Tibial nerve (tissue), 4 donors: ENCODE measurements around the gene AUTS2.

Source experiments
- CTCF ChIP-seq, 5 experiments: fragments of 200-600 bp in 3 of 5; fragments of 450-650 bp in 2 of 5; sonication (generic) in 3 of 5; IDR thresholded peaks; one replicate each; pipeline ENCODE4 v1.5.1; 2016 to 2019; ENCODE audit warnings: antibody characterized with exemption in 5 of 5, mild to moderate bottlenecking in 3 of 5, moderate library complexity in 2 of 5
- EP300 ChIP-seq, 2 donors: sonication (generic); formaldehyde crosslinking; IDR thresholded peaks; one replicate each; pipeline ENCODE4 v1.6.1; 2017; ENCODE audit warnings: antibody characterized with exemption in 2 of 2, mild to moderate bottlenecking in 1 of 2
- POLR2A ChIP-seq, 2 donors: fragments of 450-650 bp; IDR thresholded peaks; one replicate each; pipeline ENCODE4 v1.6.1; 2017; ENCODE audit warnings: antibody characterized with exemption in 2 of 2, mild to moderate bottlenecking in 2 of 2, moderate library complexity in 2 of 2

- no peak for TF ChIP-seq CTCF (IDR thresholded peaks at IDR 0.05)
- no peak for TF ChIP-seq POLR2A (IDR thresholded peaks at IDR 0.05)
- TF ChIP-seq EP300 (IDR thresholded peaks at IDR 0.05): no peak
Measured at GRCh38 chr7:70681469-70682350, 1083.4 kb downstream of the AUTS2 start.
